AG10803 (cell line): Measurements from ENCODE around the gene MPPED1.

ENCODE experiments used
- DNase-seq: peaks from one replicate; pipeline ENCODE4 v3.0.0; 2010; ENCODE audit warnings: low read depth
- H3K4me3 ChIP-seq: 2 replicates; pipeline ENCODE4 v1.5.1; 2011; ENCODE audit warnings: mild to moderate bottlenecking, low read length, control low read depth
- TF ChIP-seq, protein P1 (sequence below): conservative IDR thresholded peaks from 2 replicates; pipeline ENCODE4 v1.5.1; 2011; ENCODE audit warnings: mild to moderate bottlenecking, low read length, control low read depth, inconsistent platforms

Gene MPPED1

DNA sequence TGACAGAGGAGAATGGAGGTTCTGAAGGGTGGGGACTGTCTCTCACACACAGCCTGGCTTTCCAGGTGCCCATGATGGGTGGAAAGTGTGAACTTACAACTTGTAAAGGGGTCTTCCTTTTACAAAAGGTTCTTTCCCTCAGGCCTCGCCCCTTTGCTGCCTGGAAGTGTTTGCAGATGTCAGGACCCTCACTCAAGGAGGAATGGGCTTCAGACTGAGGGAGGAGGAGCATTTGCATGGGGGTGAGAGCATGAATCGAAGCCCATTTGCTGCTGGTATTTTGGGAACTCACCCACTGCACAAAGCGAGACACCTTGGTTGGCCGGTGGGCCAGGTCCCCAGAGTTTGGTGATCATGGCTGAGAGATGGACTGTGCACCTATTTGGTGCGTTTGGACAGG lies 25.1 kb downstream of the MPPED1 start:
- TF ChIP-seq, protein P1, sequence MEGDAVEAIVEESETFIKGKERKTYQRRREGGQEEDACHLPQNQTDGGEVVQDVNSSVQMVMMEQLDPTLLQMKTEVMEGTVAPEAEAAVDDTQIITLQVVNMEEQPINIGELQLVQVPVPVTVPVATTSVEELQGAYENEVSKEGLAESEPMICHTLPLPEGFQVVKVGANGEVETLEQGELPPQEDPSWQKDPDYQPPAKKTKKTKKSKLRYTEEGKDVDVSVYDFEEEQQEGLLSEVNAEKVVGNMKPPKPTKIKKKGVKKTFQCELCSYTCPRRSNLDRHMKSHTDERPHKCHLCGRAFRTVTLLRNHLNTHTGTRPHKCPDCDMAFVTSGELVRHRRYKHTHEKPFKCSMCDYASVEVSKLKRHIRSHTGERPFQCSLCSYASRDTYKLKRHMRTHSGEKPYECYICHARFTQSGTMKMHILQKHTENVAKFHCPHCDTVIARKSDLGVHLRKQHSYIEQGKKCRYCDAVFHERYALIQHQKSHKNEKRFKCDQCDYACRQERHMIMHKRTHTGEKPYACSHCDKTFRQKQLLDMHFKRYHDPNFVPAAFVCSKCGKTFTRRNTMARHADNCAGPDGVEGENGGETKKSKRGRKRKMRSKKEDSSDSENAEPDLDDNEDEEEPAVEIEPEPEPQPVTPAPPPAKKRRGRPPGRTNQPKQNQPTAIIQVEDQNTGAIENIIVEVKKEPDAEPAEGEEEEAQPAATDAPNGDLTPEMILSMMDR: no peak
- H3K4me3 ChIP-seq: no peak overlapping the region
- no peak for DNase-seq

- H3K4me3 ChIP-seq: no peak overlapping the region
- TF ChIP-seq, protein P1: no peak
- no peak for DNase-seq
Observed at GRCh38 chr22:43437871-43438475, 26.2 kb downstream of the MPPED1 start.

DNA sequence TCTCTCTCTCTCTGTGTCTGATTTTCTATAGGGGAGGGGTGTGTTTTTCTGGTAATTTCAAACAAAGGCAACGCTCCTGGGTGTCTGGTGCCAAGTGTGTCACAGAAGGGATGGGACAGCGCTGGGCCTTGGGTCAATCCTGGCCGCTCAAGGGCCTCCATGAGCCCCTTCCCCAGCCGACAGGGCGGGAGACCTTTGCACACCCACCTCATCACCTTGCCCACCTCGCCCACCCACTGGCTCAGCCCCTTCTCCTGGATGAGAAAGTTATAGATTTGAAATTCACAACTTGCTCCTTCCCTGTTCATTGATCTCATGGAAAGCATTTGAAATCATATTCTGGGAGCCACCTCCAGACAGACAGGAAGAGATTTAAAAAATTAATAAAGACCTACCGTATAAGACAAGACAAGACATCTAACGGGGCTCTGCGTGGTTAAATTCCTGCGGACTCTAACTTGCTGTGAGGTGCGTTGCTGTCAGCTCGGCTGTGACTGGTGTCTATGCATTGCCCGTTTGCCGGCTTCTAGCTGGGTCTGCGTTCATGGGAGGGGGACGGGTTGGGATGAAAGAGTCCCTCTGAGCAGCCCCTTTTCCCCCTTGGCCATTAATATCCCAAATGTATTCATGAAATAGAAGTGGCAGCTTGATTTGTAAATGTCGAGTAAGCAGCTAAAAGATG lies 27.0 kb downstream of the MPPED1 start:
- DNase-seq: no peak
- TF ChIP-seq, protein P1: no peak
- H3K4me3 ChIP-seq: no peak overlapping the region

DNA sequence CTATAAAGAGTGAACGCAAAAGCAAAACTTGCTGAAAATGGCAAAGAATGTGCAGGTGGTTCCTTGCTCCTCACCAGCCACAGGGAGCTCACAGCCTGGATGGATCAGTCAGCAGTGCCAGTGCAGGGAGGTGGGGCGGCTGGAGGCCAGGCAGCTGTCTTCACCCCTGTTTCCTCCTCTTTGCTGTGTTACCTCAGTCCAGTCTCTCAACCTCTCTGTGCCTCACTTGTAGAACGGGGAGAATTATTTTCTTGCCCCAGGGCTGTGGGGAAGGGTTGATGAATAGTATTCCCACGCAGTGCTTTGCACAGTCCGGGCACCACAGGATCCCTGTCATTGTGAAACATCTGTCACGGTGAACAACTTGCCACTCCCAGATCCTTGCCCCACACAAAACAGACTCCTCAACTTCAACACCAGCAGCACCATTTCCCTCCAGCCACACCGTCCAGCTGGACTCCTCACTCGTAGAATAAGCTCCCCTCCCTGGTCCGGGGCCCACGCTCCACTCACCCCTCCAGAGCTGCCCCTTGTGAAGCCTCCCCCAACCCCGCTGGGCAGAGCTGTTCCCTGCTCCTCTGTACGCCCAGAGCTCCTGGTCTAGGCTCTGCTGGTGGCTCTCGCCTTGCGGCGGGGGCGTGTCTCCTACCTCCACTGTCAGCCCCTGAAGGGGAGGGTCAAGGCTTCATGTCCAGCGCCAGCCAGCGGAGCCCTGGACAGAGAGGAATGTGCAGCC lies 27.7 kb downstream of the MPPED1 start:
- TF ChIP-seq, protein P1: no peak
- DNase-seq: no peak

DNA sequence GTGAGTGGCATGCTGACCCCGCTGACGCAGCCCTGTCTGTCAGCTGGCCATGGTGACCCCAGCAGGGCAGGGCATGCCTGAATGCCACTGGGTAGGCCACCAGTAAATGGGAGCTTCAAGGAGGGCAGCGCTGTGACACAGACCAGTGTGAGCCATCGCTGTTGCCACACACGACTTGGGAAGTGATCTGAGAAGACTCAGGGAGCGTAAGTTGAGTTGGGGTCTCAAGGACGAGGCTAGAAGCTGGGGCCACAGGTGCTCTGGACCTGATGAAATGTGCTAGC lies 28.2 kb downstream of the MPPED1 start:
- TF ChIP-seq, protein P1: no peak

More for the DNA sequence above, 27.7 kb downstream of the MPPED1 start:
- H3K4me3 ChIP-seq: no peak overlapping the region

GRCh38 chr22:43440556-43440955 lies 28.7 kb downstream of the MPPED1 start:
- TF ChIP-seq, protein P1: no peak
- no peak for DNase-seq
- no peak overlapping the region for H3K4me3 ChIP-seq

More for the DNA sequence above, 28.2 kb downstream of the MPPED1 start:
- DNase-seq: no peak
- no peak overlapping the region for H3K4me3 ChIP-seq

DNA sequence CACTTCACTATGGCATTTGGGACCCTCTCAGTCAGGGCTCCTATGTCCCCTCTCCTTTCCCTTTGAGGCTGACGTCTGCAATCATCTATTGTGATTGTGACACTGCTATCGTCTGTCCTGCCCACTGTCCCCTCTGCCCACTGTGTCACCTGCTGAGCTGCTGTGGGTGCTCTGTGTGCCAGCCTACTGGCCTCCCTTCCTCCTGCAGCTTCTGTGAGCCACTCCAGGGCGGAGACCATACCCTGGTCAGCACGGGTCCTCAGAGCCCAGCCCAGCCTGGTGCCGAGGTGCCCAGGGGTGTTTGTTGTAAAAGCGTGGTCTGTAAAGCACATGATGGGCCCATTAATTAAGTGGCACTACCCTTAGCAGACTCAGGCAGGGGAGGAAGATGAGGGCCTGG lies 29.4 kb downstream of the MPPED1 start:
- no peak overlapping the region for H3K4me3 ChIP-seq
- TF ChIP-seq, protein P1: no peak
- no peak for DNase-seq
